ENCODE results near the gene NEUROG1. TPM values are rescaled to one million over a fixed set of nuclear protein-coding genes. Genes with fewer than 3 reads are reported as not detected.
"Not testable (repeated sequence)": the region's sequence is repeated elsewhere in the genome, so short reads cannot be mapped to it uniquely, and the experiment has no call there.

The NEUROG1 gene
- polyA plus RNA-seq, 1 experiment, result not detected

DNA sequence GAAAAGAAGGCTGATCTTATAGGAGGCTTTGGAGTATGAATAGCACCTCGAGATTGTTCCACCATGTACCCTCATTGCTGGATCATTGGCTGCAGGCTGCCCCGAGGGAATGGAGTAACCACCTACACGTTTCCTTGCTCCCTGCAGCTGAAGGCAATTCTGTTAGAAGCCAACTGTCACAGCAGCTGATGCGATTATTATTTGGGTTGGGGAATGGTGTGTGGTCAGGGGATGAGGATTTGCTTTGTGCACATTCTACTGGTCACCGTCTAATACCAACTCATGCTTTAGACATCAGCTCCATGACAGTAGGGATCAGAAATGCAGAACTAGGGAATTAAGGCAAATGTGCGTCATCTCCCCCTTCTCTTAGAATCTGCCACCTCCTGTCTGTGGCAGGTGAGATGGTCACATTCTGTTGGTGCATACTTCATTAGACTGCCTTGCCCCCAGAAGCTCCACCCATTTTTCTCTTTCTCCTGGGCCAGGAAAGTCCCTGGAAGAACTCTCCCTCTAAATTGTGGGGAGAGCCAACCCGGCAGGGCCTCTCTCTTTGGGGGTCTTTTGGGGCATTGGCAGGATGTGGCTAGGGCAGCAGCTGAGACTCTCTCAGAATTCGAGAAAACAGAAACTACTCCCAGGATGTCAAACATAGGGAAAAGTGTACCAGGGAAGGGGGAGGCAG, 32.8 kb downstream of the NEUROG1 start:
- ChIA-PET POLR2A (no interaction called here), CTCF (interaction anchor here (1.5 kb wide), 1 partner anchor 49 kb away, joined by 4 read pairs; no protein-coding TSS in a partner anchor)
- Histone ChIP-seq H3K27ac (ENCODE audit: low read depth, low read length) (no peak overlapping the region), H3K4me3 (ENCODE audit: low read depth, low read length) (no peak overlapping the region), H3K27me3 (ENCODE audit: control insufficient read depth, insufficient read depth, low read length) (peaks cover 31% of the 10 kb centered on the region), H3K9me3 (ENCODE audit: control insufficient read depth, insufficient read depth, low read length) (no peaks in the 10 kb centered on the region)
- TF ChIP-seq, protein P1, sequence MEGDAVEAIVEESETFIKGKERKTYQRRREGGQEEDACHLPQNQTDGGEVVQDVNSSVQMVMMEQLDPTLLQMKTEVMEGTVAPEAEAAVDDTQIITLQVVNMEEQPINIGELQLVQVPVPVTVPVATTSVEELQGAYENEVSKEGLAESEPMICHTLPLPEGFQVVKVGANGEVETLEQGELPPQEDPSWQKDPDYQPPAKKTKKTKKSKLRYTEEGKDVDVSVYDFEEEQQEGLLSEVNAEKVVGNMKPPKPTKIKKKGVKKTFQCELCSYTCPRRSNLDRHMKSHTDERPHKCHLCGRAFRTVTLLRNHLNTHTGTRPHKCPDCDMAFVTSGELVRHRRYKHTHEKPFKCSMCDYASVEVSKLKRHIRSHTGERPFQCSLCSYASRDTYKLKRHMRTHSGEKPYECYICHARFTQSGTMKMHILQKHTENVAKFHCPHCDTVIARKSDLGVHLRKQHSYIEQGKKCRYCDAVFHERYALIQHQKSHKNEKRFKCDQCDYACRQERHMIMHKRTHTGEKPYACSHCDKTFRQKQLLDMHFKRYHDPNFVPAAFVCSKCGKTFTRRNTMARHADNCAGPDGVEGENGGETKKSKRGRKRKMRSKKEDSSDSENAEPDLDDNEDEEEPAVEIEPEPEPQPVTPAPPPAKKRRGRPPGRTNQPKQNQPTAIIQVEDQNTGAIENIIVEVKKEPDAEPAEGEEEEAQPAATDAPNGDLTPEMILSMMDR (IDR thresholded peaks at IDR 0.05; ENCODE audit: low read depth, low read length), result no peak
- no peak for DNase-seq (ENCODE audit: low read depth, low spot score)

GRCh38 chr5:135501965-135502364, 33.8 kb downstream of the NEUROG1 start:
- H3K27me3 ChIP-seq (ENCODE audit: control insufficient read depth, insufficient read depth, low read length), result peaks cover 27% of the 10 kb centered on the region
- H3K27ac ChIP-seq (ENCODE audit: low read depth, low read length), result no peak overlapping the region
- POLR2A ChIA-PET, result no interaction called here
- DNase-seq (ENCODE audit: low read depth, low spot score), result no peak
- H3K9me3 ChIP-seq (ENCODE audit: control insufficient read depth, insufficient read depth, low read length), result no peaks in the 10 kb centered on the region
- no peak overlapping the region for H3K4me3 ChIP-seq (ENCODE audit: low read depth, low read length)
- TF ChIP-seq, protein P1 (IDR thresholded peaks at IDR 0.05; ENCODE audit: low read depth, low read length), result no peak
- CTCF ChIA-PET, result interaction anchor here (1.5 kb wide), 1 partner anchor 50 kb away, joined by 4 read pairs; no protein-coding TSS in a partner anchor

GRCh38 chr5:135498637-135498995, 37.1 kb downstream of the NEUROG1 start:
- Histone ChIP-seq H3K4me3 (ENCODE audit: low read depth, low read length) (no peak overlapping the region), H3K9me3 (ENCODE audit: control insufficient read depth, insufficient read depth, low read length) (no peaks in the 10 kb centered on the region), H3K27ac (ENCODE audit: low read depth, low read length) (no peak overlapping the region), H3K27me3 (ENCODE audit: control insufficient read depth, insufficient read depth, low read length) (peaks cover 16% of the 10 kb centered on the region)
- TF ChIP-seq, protein P1 (IDR thresholded peaks at IDR 0.05; ENCODE audit: low read depth, low read length), result no peak
- ChIA-PET POLR2A (no interaction called here), CTCF (interaction anchor here (1.7 kb wide), 1 partner anchor 41 kb away, joined by 6 read pairs; no protein-coding TSS in a partner anchor)
- no peak for DNase-seq (ENCODE audit: low read depth, low spot score)

DNA sequence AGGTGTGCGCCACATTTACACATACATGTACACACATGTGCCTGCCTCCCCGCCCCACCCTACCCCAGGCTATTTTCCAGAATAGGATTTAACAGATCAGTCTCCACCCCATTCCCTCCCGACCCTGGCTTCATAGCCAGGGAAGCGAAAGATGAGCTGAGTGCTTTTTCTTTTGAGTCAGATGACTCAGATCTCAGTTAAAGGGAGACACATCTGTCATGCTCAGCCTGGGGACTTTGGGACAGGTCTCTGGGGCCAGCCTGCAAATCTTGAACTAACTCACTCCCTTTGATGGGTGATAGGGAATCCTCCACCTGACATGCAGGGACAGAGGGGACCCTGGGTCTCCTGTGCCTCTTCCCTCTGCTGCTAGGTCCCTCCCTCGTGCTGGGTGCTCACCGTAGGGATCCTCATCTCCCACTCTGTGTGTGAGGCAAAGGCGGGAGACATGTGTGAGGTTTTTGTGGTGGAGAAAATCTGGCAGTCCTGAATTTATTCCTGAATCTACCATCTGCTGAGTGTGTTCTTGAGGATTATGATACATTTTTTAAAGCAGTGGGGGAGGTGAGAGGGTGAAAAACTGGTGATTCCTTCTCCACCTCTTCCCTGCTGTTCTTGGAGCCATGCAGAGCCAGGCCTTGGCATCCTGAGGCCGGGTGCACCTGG, 37.7 kb downstream of the NEUROG1 start:
- no peak for DNase-seq (ENCODE audit: low read depth, low spot score)
- CTCF ChIA-PET, result interaction anchor here (1.7 kb wide), 1 partner anchor 41 kb away, joined by 6 read pairs; no protein-coding TSS in a partner anchor
- Histone ChIP-seq H3K4me3 (ENCODE audit: low read depth, low read length) (no peak overlapping the region), H3K9me3 (ENCODE audit: control insufficient read depth, insufficient read depth, low read length) (no peaks in the 10 kb centered on the region), H3K27me3 (ENCODE audit: control insufficient read depth, insufficient read depth, low read length) (peaks cover 12% of the 10 kb centered on the region), H3K27ac (ENCODE audit: low read depth, low read length) (no peak overlapping the region)
- POLR2A ChIA-PET, result no interaction called here
- TF ChIP-seq, protein P1 (IDR thresholded peaks at IDR 0.05; ENCODE audit: low read depth, low read length), result no peak

GRCh38 chr5:135495531-135495930, 40.2 kb downstream of the NEUROG1 start:
- not testable (repeated sequence) for H3K9me3 ChIP-seq (ENCODE audit: control insufficient read depth, insufficient read depth, low read length); H3K4me3 ChIP-seq (ENCODE audit: low read depth, low read length); H3K27ac ChIP-seq (ENCODE audit: low read depth, low read length); DNase-seq (ENCODE audit: low read depth, low spot score); H3K27me3 ChIP-seq (ENCODE audit: control insufficient read depth, insufficient read depth, low read length)
- ChIA-PET CTCF (interaction anchor here (1.5 to 1.6 kb wide), 2 partner anchors 38 to 70 kb away, joined by 5 to 10 read pairs; no protein-coding TSS in a partner anchor), POLR2A (interaction anchor here (1.0 kb wide), 1 partner anchor 56 kb away, joined by 3 read pairs; no protein-coding TSS in a partner anchor)
